Pancreas (tissue), 10 donors: Measurements from ENCODE around the gene AKR1D1. TPM values are rescaled to one million over a fixed set of nuclear protein-coding genes. Genes with fewer than 3 reads are reported as not detected.
"Not testable (repeated sequence)": the region's sequence is repeated elsewhere in the genome, so short reads cannot be mapped to it uniquely, and the experiment has no call there.

Experiments
- ATAC-seq, 4 donors: fragments of 200-7000 bp; cut with Tn5 transposase; one replicate each; pipeline versions ENCODE4 v1.8.0 to v1.9.1; 2020; ENCODE audit warnings: mild to moderate bottlenecking in 4 of 4, moderate library complexity in 4 of 4
- DNase-seq, 6 donors: peaks; one replicate each; pipeline ENCODE4 v3.0.0-alpha.2; 2020
- FAIRE-seq: peaks from 2 replicates; lab custom pipeline; 2012; peaks lifted over from hg19 to GRCh38; lab: Jason Lieb, UNC
- H3K27ac ChIP-seq, 4 donors: fragments of 200-600 bp; sonication (generic); 1 replicate in 3 of 4; 2 replicates in 1 of 4; pipeline versions ENCODE4 v1.5.0 to v1.8.0; 2020
- H3K27me3 ChIP-seq, 4 donors: fragments of 200-600 bp; one replicate each; pipeline ENCODE4 v1.8.0; 2021
- H3K36me3 ChIP-seq, 3 donors: fragments of 200-600 bp; sonication (generic) in 1 of 3; one replicate each; pipeline versions ENCODE4 v1.5.0 to v1.8.0; 2020 to 2021
- H3K4me1 ChIP-seq, 3 donors: fragments of 200-600 bp; one replicate each; pipeline ENCODE4 v1.8.0; 2021
- H3K4me3 ChIP-seq, 4 donors: fragments of 200-600 bp; sonication (generic) in 2 of 4; one replicate each; pipeline versions ENCODE4 v1.5.0 to v1.8.0; 2020 to 2021
- H3K9me3 ChIP-seq, 4 donors: fragments of 200-600 bp; one replicate each; pipeline ENCODE4 v1.8.0; 2021
- WGBS, 2 donors: extraction: QIAGEN DNeasy Blood & Tissue Kit; methylation state at CpG; one replicate each; pipeline ENCODE4 v1.1.7; 2013; 5-methylcytosine and 5-hydroxymethylcytosine counted together
- intact Hi-C, 3 donors: fragments of 100-400 bp; cut with DNase I; formaldehyde crosslinking; loops; one replicate each; pipeline versions ENCODE4 v1.11.1 to v1.14.2; 2022
- polyA plus RNA-seq, 2 donors: library from polyadenylated mRNA; stranded (reverse); fragments of 200-250 nt; gene quantifications; one replicate each; pipeline ENCODE4 v1.2.3, GENCODE V29; 2013
- total RNA-seq, 6 donors: library from RNA; stranded (reverse); fragmentation: NEBNext Ultra II Directional in 4 of 6; extraction: Animal tissue kit (Norgen Biotek cat#: 25700) in 4 of 6; gene quantifications; one replicate each; pipeline versions ENCODE4 v1.2.1 to v1.2.4, GENCODE V29; 2021 to 2023
- TF ChIP-seq, protein P1 (sequence below), 4 donors: fragments of 200-600 bp; sonication (generic) in 3 of 4; IDR thresholded peaks; one replicate each; pipeline versions ENCODE4 v1.5.0 to v1.8.0; 2021; ENCODE audit warnings: antibody characterized with exemption in 4 of 4
- donor health status: healthy with polysubstance abuse.
- donor health status: DM: no; HTN: no; CAD: no; lungs with moderate emphysema.
- donor health status: DM: no; HTN: no; CAD: no.
- donor health status: control.
- donor health status: control.
- donor health status: Bipolar disorder and iron deficiency.
- donor health status: DM: yes; HTN: yes; CAD: no.
- donor health status: DM: no; HTN: no; CAD: no.
- donor health status: DM: no; HTN: no; CAD: no.
- donor health status: DM: yes; HTN: yes; CAD: no.

AKR1D1 gene
- total and polyA plus RNA-seq, 8 donors, result 0.02 to 0.28 TPM; not detected in 6

DNA sequence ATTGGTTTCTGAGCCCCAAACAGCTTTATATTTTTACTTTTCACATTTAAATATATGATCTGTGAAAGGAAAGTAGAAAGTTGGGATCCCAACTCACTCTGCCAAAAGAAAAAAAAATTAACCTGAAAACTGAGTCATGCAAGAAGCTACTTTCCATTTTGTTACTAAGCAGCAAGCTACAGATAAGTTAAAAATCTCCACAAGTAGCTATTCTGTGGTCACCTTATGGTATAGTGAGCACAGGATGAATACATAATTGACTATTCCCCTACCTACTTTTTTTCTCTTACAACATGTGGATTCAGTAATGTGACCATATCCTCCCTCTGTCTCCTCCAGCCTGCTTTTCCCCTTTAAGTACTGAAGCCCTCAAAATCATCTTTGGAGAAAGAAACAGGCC is 44.1 kb upstream of the AKR1D1 start:
- Histone ChIP-seq H3K36me3 (no peaks in the 10 kb centered on the region), H3K27me3 (no peaks in the 10 kb centered on the region), H3K27ac (no peak overlapping the region), H3K9me3 (no peaks in the 10 kb centered on the region), H3K4me3 (no peak overlapping the region), H3K4me1 (no peaks in the 10 kb centered on the region)
- no peak for ATAC-seq
- intact Hi-C loops, result no loop called here
- FAIRE-seq, result no peak
- TF ChIP-seq, protein P1, sequence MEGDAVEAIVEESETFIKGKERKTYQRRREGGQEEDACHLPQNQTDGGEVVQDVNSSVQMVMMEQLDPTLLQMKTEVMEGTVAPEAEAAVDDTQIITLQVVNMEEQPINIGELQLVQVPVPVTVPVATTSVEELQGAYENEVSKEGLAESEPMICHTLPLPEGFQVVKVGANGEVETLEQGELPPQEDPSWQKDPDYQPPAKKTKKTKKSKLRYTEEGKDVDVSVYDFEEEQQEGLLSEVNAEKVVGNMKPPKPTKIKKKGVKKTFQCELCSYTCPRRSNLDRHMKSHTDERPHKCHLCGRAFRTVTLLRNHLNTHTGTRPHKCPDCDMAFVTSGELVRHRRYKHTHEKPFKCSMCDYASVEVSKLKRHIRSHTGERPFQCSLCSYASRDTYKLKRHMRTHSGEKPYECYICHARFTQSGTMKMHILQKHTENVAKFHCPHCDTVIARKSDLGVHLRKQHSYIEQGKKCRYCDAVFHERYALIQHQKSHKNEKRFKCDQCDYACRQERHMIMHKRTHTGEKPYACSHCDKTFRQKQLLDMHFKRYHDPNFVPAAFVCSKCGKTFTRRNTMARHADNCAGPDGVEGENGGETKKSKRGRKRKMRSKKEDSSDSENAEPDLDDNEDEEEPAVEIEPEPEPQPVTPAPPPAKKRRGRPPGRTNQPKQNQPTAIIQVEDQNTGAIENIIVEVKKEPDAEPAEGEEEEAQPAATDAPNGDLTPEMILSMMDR (IDR thresholded peaks at IDR 0.05), result no peak
- no peak for DNase-seq

DNA sequence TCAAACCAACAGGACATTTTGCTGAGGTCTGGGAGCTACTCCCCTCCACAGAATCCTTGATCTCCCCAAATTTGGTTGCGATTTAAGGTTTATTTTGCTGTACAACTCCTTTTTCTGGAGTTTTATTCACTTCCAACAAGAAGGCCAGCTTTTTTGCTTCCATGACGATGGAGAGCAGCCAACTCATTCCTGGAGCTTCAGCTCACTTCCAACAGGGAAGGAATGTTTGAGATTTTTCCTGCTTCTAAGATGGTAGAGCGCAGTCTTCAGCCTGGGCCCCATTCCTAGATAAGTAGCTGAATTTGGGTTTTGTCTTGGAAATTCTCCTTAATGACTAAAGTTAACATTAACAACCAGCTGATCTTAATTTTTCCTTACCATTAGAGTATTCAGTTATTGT is 43.5 kb upstream of the AKR1D1 start:
- no peak for DNase-seq
- no peak overlapping the region for H3K27ac ChIP-seq
- H3K4me3 ChIP-seq, result no peak overlapping the region
- WGBS, 2 donors, result 87% methylated on average over 3 of the region's 3 CpGs
- no peak for FAIRE-seq
- TF ChIP-seq, protein P1 (IDR thresholded peaks at IDR 0.05), result no peak
- H3K9me3 ChIP-seq, result no peaks in the 10 kb centered on the region
- intact Hi-C loops, result no loop called here
- no peaks in the 10 kb centered on the region for H3K27me3 ChIP-seq
- H3K36me3 ChIP-seq, result no peaks in the 10 kb centered on the region
- no peaks in the 10 kb centered on the region for H3K4me1 ChIP-seq
- ATAC-seq, result no peak

DNA sequence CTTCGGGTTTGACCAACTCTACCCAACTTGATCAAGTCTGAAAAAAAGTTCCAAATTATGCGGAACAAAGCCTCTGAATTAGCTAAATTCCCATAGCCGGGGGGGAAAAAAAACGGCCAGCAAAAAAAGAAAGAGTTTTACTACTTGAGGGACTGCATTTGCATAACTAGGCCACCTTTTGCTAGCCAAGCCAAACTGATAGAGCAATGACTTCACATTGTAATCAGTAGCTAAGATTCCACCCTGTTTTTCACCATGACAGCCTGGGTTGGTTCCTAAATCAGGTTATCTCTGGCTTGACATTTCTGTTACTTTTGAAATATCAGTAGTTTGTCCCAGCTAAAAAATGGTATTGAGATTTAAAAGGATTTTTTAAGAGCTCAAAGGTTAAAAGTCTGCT is 43.0 kb upstream of the AKR1D1 start:
- no peak for ATAC-seq
- no peaks in the 10 kb centered on the region for H3K4me1 ChIP-seq
- TF ChIP-seq, protein P1 (IDR thresholded peaks at IDR 0.05), result no peak
- no peak overlapping the region for H3K27ac ChIP-seq
- FAIRE-seq, result no peak
- intact Hi-C loops, result no loop called here
- H3K27me3 ChIP-seq, result no peaks in the 10 kb centered on the region
- H3K36me3 ChIP-seq, result no peaks in the 10 kb centered on the region
- no peak overlapping the region for H3K4me3 ChIP-seq
- WGBS, 2 donors, result 83 to 90% methylated on average over 4 of the region's 4 CpGs
- DNase-seq, result no peak
- no peaks in the 10 kb centered on the region for H3K9me3 ChIP-seq

DNA sequence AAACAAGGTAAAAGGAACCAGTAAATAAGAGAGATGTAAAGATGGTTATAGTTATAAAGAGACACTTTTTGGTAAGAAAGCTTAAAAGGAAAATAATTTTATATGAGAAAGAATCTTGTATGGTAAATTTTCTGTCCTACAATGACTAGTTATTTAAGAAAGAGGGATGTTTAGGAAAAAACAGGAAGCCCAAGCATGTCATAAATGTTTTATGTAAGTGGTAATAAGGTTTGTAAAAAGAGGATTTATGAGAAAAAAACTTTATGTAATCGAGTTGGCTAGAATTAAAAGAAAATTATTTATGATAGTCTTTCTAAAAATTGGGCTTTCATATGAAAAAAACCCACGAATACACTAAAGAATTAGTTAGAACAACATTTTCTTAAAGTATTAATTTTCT is 40.1 kb upstream of the AKR1D1 start:
- TF ChIP-seq, protein P1 (IDR thresholded peaks at IDR 0.05), result no peak
- FAIRE-seq (no peak), ATAC-seq (no peak), DNase-seq (no peak)
- Histone ChIP-seq H3K4me3 (no peak overlapping the region), H3K9me3 (no peaks in the 10 kb centered on the region), H3K36me3 (no peaks in the 10 kb centered on the region), H3K27ac (no peak overlapping the region), H3K4me1 (no peaks in the 10 kb centered on the region), H3K27me3 (no peaks in the 10 kb centered on the region)
- WGBS, 2 donors, result 45 to 59% methylated on average over 2 of the region's 2 CpGs
- intact Hi-C loops, result no loop called here

DNA sequence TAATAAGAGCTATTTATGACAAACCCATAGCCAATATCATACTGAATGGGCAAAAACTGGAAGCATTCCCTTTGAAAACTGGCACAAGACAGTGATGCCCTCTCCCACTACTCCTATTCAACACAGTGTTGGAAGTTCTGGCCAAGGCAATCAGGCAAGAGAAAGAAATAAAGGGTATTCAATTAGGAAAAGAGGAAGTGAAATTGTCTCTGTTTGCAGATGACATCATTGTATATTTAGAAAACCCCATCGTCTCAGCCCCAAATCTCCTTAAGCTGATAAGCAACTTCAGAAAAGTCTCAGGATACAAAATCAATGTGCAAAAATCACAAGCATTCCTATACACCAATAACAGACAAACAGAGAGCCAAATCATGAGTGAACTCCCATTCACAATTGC is 36.2 kb upstream of the AKR1D1 start:
- not testable (repeated sequence) for ATAC-seq

DNA sequence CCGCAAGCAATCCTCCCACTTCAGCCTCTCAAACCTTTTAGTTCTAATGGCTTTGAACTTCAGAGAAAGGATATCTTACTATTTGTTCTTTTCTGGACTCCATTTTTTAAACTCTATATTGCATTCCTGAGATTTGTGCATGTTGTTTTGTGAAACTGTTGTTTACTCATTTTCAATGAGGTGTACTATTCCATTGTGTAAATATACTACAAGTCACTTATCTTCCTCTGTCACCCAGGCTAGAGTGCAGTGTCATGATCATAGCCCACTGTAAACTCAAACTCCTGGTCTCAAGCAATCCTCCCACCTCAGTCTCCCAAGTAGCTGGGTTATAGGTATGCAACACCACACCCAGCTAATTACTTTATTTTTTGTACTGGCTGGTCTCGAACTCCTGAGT is 31.4 kb upstream of the AKR1D1 start:
- WGBS, 2 donors, result 85 to 96% methylated on average over 2 of the region's 2 CpGs
- FAIRE-seq (no peak), ATAC-seq (no peak), DNase-seq (no peak)
- TF ChIP-seq, protein P1 (IDR thresholded peaks at IDR 0.05), result no peak
- Histone ChIP-seq H3K36me3 (no peaks in the 10 kb centered on the region), H3K4me3 (no peak overlapping the region), H3K4me1 (no peaks in the 10 kb centered on the region), H3K27ac (no peak overlapping the region), H3K9me3 (no peaks in the 10 kb centered on the region), H3K27me3 (no peaks in the 10 kb centered on the region)
- intact Hi-C loops, result no loop called here

More for the DNA sequence above, 36.2 kb upstream of the AKR1D1 start:
- H3K36me3 ChIP-seq, DNase-seq, H3K27ac ChIP-seq, intact Hi-C loops, H3K4me1 ChIP-seq, H3K4me3 ChIP-seq, FAIRE-seq, H3K27me3 ChIP-seq, H3K9me3 ChIP-seq: not testable (repeated sequence)
- 57 to 58% methylated on average over 1 of the region's 1 CpG for WGBS, 2 donors
